PC-9 (cell line): ENCODE data around the gene AP4E1. TPM values are rescaled to one million over a fixed set of nuclear protein-coding genes. Genes with fewer than 3 reads are reported as not detected.

Experiments
- BruUV-seq: library from RNA; stranded (reverse); fragments of 400-500 nt; replicated peaks from 2 replicates; lab custom pipeline; 2021; lab: Mats Ljungman, UMichigan
- CTCF ChIA-PET: fragments of 300-600 bp; sonication (Branson Sonifier 250); formaldehyde crosslinking; loops from one replicate; lab custom pipeline; 2022; ENCODE audit warnings: antibody characterized with exemption; lab: Charles Lee
- POLR2A ChIA-PET: fragments of 300-600 bp; sonication (Branson Sonifier 250); formaldehyde crosslinking; loops from one replicate; lab custom pipeline; 2022; ENCODE audit warnings: antibody characterized with exemption; ENCODE audit not compliant: unreplicated experiment; lab: Charles Lee
- DNase-seq, 2 experiments: peaks; one replicate each; pipeline versions ENCODE4 v3.0.0 to v3.0.0-alpha.2; 2015 to 2022; ENCODE audit warnings: mixed read lengths in 1 of 2
- H2AFZ ChIP-seq: fragments of 200-600 bp; sonication (generic); 2 replicates; pipeline ENCODE4 v1.8.1; 2017; ENCODE audit warnings: antibody characterized with exemption
- H3F3A ChIP-seq: fragments of 200-600 bp; sonication (generic); 2 replicates; pipeline ENCODE4 v1.8.1; 2017; ENCODE audit warnings: antibody characterized with exemption, mild to moderate bottlenecking, low read depth; ENCODE audit not compliant: insufficient read depth
- H3K27ac ChIP-seq: fragments of 200-600 bp; sonication (generic); 2 replicates; pipeline ENCODE4 v1.6.1; 2016; ENCODE audit warnings: mixed run types
- H3K27me3 ChIP-seq: fragments of 200-600 bp; sonication (generic); 2 replicates; pipeline ENCODE4 v1.6.1; 2016; ENCODE audit warnings: low read depth, mixed run types; ENCODE audit not compliant: insufficient read depth
- H3K36me3 ChIP-seq: fragments of 200-600 bp; sonication (generic); 2 replicates; pipeline ENCODE4 v1.6.1; 2016; ENCODE audit warnings: low read depth, mixed run types
- H3K4me1 ChIP-seq: fragments of 200-600 bp; sonication (generic); replicated peaks from 2 replicates; pipeline ENCODE4 v1.6.1; 2016; ENCODE audit warnings: mixed run types; ENCODE audit not compliant: insufficient read depth
- H3K4me2 ChIP-seq: fragments of 200-600 bp; sonication (generic); 2 replicates; pipeline ENCODE4 v1.6.1; 2017; ENCODE audit warnings: mixed run types
- H3K4me3 ChIP-seq: fragments of 200-600 bp; sonication (generic); 2 replicates; pipeline ENCODE4 v1.6.1; 2016; ENCODE audit warnings: mixed run types
- H3K79me2 ChIP-seq: fragments of 200-600 bp; sonication (generic); 2 replicates; pipeline ENCODE4 v1.6.1; 2017; ENCODE audit warnings: low read depth, mixed run types
- H3K9me2 ChIP-seq: fragments of 200-600 bp; sonication (generic); 2 replicates; pipeline ENCODE4 v1.8.1; 2017; ENCODE audit warnings: mild to moderate bottlenecking; ENCODE audit not compliant: insufficient read depth
- H3K9me3 ChIP-seq: fragments of 200-600 bp; sonication (generic); 2 replicates; pipeline ENCODE4 v1.8.1; 2016; ENCODE audit warnings: low read depth; ENCODE audit not compliant: insufficient read depth
- H4K20me1 ChIP-seq: fragments of 200-600 bp; sonication (generic); 2 replicates; pipeline ENCODE4 v1.8.1; 2017; ENCODE audit not compliant: insufficient read depth
- EZH2 ChIP-seq: fragments of 200-600 bp; sonication (generic); IDR thresholded peaks from 2 replicates; pipeline ENCODE4 v1.8.0; 2017; ENCODE audit warnings: antibody characterized with exemption, low read depth
- intact Hi-C: fragments of 100-400 bp; cut with micrococcal nuclease; formaldehyde crosslinking; loops from one replicate; pipeline ENCODE4 v1.10.0; 2022; ENCODE audit not compliant: unreplicated experiment
- total RNA-seq: library from RNA; stranded (reverse); gene quantifications from 2 replicates; pipeline ENCODE4 v1.2.3, GENCODE V29; 2021
- TF ChIP-seq, protein P1 (sequence below): fragments of 200-600 bp; sonication (generic); conservative IDR thresholded peaks from 2 replicates; pipeline ENCODE4 v1.6.1; 2017; ENCODE audit warnings: mixed run types, antibody characterized with exemption, mild to moderate bottlenecking, moderate library complexity

AP4E1 gene
- total RNA-seq, 1 experiment from 2014 or later = 10.0 TPM

DNA sequence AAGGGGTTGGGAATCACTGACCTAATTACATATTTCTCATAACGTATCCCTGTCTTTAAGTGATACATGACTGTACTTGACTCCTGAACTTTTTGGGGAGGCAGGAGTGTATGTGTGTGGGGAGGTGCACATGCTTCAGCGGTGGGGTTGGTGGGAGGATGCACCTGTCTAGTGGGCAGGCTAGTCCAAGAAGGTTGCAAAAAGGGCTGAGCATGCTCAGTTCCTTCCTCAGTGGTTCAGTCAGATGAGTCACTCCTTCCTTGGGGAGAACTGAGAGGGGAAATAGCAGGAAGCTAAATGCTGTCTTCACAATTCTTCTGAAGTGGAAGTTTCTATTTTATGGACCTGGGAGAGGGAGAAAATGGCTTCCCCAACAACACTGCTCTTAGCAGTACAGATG, 24.6 kb upstream of the AP4E1 start:
- peak in 1 of 2 experiments; percentile 23 for DNase-seq
- no peaks in the 10 kb centered on the region for H3K9me3 ChIP-seq
- peaks cover 19% of the 10 kb centered on the region for H3F3A ChIP-seq
- 0 out of 2 replicates have a peak overlapping the region, but pooled peaks have one; percentile 26 for H3K4me2 ChIP-seq
- peaks cover 30% of the 10 kb centered on the region for H3K4me1 ChIP-seq
- H3K36me3 ChIP-seq = no peaks in the 10 kb centered on the region
- H3K27ac ChIP-seq = peak overlapping the region; percentile 68
- intact Hi-C loops = loop anchor here (1.0 to 2.0 kb wide), 3 partner anchors 30 to 119 kb away; partner anchors contain the start of gene SPPL2A
- no peak for TF ChIP-seq EZH2
- TF ChIP-seq, protein P1, sequence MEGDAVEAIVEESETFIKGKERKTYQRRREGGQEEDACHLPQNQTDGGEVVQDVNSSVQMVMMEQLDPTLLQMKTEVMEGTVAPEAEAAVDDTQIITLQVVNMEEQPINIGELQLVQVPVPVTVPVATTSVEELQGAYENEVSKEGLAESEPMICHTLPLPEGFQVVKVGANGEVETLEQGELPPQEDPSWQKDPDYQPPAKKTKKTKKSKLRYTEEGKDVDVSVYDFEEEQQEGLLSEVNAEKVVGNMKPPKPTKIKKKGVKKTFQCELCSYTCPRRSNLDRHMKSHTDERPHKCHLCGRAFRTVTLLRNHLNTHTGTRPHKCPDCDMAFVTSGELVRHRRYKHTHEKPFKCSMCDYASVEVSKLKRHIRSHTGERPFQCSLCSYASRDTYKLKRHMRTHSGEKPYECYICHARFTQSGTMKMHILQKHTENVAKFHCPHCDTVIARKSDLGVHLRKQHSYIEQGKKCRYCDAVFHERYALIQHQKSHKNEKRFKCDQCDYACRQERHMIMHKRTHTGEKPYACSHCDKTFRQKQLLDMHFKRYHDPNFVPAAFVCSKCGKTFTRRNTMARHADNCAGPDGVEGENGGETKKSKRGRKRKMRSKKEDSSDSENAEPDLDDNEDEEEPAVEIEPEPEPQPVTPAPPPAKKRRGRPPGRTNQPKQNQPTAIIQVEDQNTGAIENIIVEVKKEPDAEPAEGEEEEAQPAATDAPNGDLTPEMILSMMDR = no peak
- BruUV-seq = no TSS peak
- POLR2A ChIA-PET = no interaction called here
- CTCF ChIA-PET = no interaction called here
- no peak overlapping the region for H3K4me3 ChIP-seq
- no peaks in the 10 kb centered on the region for H3K79me2 ChIP-seq
- H2AFZ ChIP-seq = no peak overlapping the region
- no peaks in the 10 kb centered on the region for H4K20me1 ChIP-seq
- H3K9me2 ChIP-seq = no peaks in the 10 kb centered on the region
- no peaks in the 10 kb centered on the region for H3K27me3 ChIP-seq

DNA sequence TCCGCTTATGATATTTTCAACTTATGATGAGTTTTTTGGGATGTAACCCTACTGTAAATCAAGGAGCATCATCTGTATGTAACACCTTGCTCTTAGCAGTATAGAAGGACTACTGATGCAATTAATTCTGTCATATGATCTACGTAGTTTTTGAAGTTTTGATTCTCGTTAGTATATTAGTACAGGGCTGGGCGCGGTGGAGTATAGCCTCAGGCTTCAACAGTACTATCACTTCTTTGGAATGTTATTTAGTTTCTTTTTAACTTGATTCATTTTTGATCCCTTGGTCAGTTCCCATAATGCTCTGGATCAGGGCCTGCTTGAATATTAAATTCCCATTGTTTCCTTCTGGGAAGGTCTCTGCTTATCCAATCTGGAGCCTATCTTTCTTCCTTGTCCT, 23.9 kb upstream of the AP4E1 start:
- peak; percentile 40 to 53 for DNase-seq
- H3K4me2 ChIP-seq = 0 out of 2 replicates have a peak overlapping the region, but pooled peaks have one; percentile 26
- BruUV-seq = no TSS peak
- POLR2A ChIA-PET = no interaction called here
- H3K27me3 ChIP-seq = no peaks in the 10 kb centered on the region
- H2AFZ ChIP-seq = no peak overlapping the region
- H4K20me1 ChIP-seq = no peaks in the 10 kb centered on the region
- H3K27ac ChIP-seq = peak overlapping the region; percentile 68
- H3K36me3 ChIP-seq = no peaks in the 10 kb centered on the region
- CTCF ChIA-PET = interaction anchor here (0.6 to 0.7 kb wide), 3 partner anchors 8 to 164 kb away, joined by 3 read pairs; no protein-coding TSS in a partner anchor
- no peaks in the 10 kb centered on the region for H3K9me3 ChIP-seq
- H3F3A ChIP-seq = peaks cover 19% of the 10 kb centered on the region
- no peaks in the 10 kb centered on the region for H3K9me2 ChIP-seq
- no peak for TF ChIP-seq EZH2
- TF ChIP-seq, protein P1 = no peak
- peaks cover 30% of the 10 kb centered on the region for H3K4me1 ChIP-seq
- no peaks in the 10 kb centered on the region for H3K79me2 ChIP-seq
- H3K4me3 ChIP-seq = no peak overlapping the region
- intact Hi-C loops = loop anchor here (1.0 to 2.0 kb wide), 3 partner anchors 30 to 120 kb away; partner anchors contain the start of gene SPPL2A

DNA sequence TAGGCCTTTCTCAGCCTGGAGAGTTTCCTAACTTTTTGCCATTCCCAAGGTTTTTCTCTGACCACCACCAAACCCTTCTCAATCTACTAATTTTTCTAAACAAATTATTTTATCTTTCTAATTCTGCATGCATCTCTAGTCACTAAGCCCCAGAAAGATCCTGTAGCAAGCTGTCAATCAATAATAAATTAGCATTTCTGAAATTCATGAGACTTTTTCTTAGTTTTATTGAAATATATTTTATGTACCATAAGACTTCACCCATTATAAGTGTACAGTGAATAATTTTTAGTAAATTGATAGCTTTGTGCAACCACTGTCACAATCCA, 22.4 kb upstream of the AP4E1 start:
- TF ChIP-seq EZH2 = no peak
- TF ChIP-seq, protein P1 = no peak; the same call in 1 of the 2 replicates
- no peaks in the 10 kb centered on the region for H3K27me3 ChIP-seq
- H3K9me3 ChIP-seq = no peaks in the 10 kb centered on the region
- H3K4me1 ChIP-seq = peaks cover 19% of the 10 kb centered on the region
- no peak for DNase-seq
- peaks cover 19% of the 10 kb centered on the region for H3F3A ChIP-seq
- no peaks in the 10 kb centered on the region for H3K9me2 ChIP-seq
- CTCF ChIA-PET = interaction anchor here (0.6 kb wide), 1 partner anchor 192 kb away, joined by 3 read pairs; no protein-coding TSS in a partner anchor
- no TSS peak for BruUV-seq
- no peaks in the 10 kb centered on the region for H3K79me2 ChIP-seq
- peak overlapping the region; percentile 47; the same call in 1 of the 2 replicates for H3K4me2 ChIP-seq
- H3K27ac ChIP-seq = no peak overlapping the region
- intact Hi-C loops = loop anchor here (1.0 kb wide), 1 partner anchor 210 kb away; no protein-coding TSS in a partner anchor
- POLR2A ChIA-PET = interaction anchor here (0.7 kb wide), 1 partner anchor 236 kb away, joined by 4 read pairs; no protein-coding TSS in a partner anchor
- peak overlapping the region; percentile 69; the same call in 1 of the 2 replicates for H2AFZ ChIP-seq
- no peaks in the 10 kb centered on the region for H3K36me3 ChIP-seq
- H3K4me3 ChIP-seq = no peak overlapping the region
- H4K20me1 ChIP-seq = no peaks in the 10 kb centered on the region
